ENCODE data around the gene EPHB6.

DNA sequence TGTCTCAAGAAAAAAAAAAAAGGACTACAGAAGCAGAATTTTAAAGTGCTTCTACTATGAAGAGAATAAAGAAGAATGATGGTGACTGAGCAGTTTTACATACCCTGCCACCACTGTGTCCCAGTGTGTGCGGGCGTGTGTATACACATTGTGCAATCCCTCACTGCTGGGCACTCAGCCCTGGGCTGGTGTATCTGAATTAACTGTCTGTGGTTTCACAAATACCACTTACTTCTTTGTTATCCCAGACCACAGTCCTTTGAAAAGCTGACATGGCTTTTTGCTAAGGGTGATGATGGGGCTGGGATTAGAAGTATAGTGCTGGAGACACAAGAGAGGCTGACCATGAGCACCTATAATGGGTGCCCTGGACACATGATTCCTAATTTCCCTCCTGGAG lies 51.8 kb downstream of the EPHB6 start:
- TF ChIP-seq, protein P1, sequence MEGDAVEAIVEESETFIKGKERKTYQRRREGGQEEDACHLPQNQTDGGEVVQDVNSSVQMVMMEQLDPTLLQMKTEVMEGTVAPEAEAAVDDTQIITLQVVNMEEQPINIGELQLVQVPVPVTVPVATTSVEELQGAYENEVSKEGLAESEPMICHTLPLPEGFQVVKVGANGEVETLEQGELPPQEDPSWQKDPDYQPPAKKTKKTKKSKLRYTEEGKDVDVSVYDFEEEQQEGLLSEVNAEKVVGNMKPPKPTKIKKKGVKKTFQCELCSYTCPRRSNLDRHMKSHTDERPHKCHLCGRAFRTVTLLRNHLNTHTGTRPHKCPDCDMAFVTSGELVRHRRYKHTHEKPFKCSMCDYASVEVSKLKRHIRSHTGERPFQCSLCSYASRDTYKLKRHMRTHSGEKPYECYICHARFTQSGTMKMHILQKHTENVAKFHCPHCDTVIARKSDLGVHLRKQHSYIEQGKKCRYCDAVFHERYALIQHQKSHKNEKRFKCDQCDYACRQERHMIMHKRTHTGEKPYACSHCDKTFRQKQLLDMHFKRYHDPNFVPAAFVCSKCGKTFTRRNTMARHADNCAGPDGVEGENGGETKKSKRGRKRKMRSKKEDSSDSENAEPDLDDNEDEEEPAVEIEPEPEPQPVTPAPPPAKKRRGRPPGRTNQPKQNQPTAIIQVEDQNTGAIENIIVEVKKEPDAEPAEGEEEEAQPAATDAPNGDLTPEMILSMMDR (IDR thresholded peaks at IDR 0.05) = no peak
- TF ChIP-seq POLR2A (IDR thresholded peaks at IDR 0.05) (no peak), POLR2AphosphoS5 (IDR thresholded peaks at IDR 0.05) (no peak)

Measured in breast epithelium (tissue), 3 donors.